ENCODE measurements around the gene ROBO2.

ROBO2 gene

DNA sequence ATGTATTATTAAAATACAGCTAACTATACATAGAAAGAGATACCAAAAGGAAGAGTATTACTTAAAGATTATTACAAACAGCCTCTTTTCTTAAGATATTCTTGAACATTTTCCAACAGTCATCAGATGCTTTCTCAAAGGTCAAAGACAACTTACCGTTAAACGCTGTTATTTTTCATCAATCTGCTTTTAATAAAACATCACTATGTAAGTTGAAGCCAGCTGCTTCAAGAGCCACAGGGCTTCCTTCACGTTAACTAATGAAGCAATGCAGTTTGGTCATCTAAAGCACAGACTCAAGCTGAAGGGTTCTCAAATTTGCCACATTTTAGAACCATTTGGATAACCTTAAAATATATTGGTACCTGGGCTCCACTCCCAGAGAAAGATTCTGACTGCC lies 578.8 kb downstream of the ROBO2 start:
- no peak for DNase-seq (ENCODE audit: low read depth)
- no peak overlapping the region for H3K4me3 ChIP-seq (ENCODE audit: low read length)
- TF ChIP-seq, protein P1, sequence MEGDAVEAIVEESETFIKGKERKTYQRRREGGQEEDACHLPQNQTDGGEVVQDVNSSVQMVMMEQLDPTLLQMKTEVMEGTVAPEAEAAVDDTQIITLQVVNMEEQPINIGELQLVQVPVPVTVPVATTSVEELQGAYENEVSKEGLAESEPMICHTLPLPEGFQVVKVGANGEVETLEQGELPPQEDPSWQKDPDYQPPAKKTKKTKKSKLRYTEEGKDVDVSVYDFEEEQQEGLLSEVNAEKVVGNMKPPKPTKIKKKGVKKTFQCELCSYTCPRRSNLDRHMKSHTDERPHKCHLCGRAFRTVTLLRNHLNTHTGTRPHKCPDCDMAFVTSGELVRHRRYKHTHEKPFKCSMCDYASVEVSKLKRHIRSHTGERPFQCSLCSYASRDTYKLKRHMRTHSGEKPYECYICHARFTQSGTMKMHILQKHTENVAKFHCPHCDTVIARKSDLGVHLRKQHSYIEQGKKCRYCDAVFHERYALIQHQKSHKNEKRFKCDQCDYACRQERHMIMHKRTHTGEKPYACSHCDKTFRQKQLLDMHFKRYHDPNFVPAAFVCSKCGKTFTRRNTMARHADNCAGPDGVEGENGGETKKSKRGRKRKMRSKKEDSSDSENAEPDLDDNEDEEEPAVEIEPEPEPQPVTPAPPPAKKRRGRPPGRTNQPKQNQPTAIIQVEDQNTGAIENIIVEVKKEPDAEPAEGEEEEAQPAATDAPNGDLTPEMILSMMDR (IDR thresholded peaks at IDR 0.05; ENCODE audit: insufficient read depth, low read depth, low read length, missing control alignments) = no peak

DNA sequence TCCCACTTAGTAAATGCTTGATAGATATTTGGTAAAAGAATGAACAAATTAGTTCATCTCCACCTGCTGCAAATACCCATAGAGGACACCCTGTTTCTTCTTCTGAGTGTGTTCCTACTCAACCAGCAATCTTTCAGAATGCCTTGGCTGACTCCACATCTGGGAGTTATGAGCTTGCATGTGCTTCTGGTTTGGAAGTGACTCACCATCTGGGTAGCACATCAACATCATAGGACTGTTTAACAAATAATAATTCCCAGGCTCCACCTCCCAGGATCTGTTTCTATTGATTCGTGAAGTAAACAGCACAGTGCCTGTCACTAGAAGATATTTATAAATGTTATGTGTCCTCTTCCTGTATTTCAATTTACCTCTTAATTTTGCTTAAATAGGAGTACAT lies 580.1 kb downstream of the ROBO2 start:
- TF ChIP-seq, protein P1 (IDR thresholded peaks at IDR 0.05; ENCODE audit: insufficient read depth, low read depth, low read length, missing control alignments) = no peak

DNA sequence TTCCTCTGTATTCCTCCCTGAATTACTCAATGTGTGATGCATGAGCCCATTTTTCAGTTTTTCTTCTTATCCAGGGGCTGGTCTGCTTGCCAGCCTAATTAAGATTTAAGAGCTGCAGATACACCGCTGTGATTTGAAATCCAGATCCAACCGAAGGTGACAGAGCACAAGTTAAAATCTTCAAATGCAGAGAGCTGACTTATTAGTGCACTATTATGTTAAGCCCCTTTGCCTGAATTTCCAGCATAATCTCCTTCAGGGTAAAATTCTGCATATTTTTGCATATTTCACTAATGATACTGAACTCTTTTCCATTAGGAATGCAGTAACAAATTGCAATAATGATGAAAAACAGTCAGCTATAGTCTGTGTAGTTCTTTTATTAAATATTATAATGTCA lies 583.6 kb downstream of the ROBO2 start:
- DNase-seq (ENCODE audit: low read depth) = no peak
- TF ChIP-seq, protein P1 (IDR thresholded peaks at IDR 0.05; ENCODE audit: insufficient read depth, low read depth, low read length, missing control alignments) = no peak
- no peak overlapping the region for H3K4me3 ChIP-seq (ENCODE audit: low read length)

More for the DNA sequence above, 580.1 kb downstream of the ROBO2 start:
- no peak overlapping the region for H3K4me3 ChIP-seq (ENCODE audit: low read length)
- peak; percentile 52 for DNase-seq (ENCODE audit: low read depth)

DNA sequence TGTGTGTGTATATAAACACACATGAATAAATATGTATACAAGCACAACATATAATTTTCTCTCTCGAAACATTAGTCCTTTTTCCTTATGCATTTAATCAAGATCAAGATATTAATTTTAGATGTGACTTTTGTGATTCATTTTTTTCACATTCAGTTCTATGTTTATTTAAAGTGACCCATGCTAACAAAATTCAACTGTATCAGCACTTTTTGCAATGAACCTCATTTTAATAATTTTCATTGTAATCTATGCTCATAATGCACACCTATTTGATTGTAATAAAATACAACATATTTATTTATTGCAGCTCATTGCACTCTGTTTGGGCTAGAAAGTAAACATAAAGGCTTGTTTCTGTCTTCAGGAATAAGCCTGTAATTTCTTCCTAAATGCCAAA lies 586.3 kb downstream of the ROBO2 start:
- H3K4me3 ChIP-seq (ENCODE audit: low read length) = no peak overlapping the region
- TF ChIP-seq, protein P1 (IDR thresholded peaks at IDR 0.05; ENCODE audit: insufficient read depth, low read depth, low read length, missing control alignments) = no peak
- no peak for DNase-seq (ENCODE audit: low read depth)

DNA sequence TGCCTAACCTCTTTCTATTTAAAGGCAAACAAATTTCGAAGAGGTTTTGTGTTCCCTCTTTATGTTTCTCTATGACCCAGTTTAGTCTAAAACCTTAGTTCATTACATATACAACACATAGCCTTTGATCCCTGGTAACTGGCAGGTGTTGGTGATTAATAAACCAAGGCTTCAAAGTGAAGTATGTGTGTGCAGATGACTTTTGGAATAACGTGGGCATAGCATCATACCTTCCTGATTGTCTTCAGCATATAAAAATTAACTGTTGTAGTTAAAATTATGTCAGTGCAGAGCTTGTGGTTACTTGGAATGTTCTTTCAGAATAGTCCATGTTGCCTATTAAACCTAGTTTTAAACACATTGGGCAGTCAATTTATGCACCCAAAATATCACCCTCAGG lies 608.3 kb downstream of the ROBO2 start:
- TF ChIP-seq, protein P1 (IDR thresholded peaks at IDR 0.05; ENCODE audit: insufficient read depth, low read depth, low read length, missing control alignments) = no peak
- no peak for DNase-seq (ENCODE audit: low read depth)
- no peak overlapping the region for H3K4me3 ChIP-seq (ENCODE audit: low read length)

DNA sequence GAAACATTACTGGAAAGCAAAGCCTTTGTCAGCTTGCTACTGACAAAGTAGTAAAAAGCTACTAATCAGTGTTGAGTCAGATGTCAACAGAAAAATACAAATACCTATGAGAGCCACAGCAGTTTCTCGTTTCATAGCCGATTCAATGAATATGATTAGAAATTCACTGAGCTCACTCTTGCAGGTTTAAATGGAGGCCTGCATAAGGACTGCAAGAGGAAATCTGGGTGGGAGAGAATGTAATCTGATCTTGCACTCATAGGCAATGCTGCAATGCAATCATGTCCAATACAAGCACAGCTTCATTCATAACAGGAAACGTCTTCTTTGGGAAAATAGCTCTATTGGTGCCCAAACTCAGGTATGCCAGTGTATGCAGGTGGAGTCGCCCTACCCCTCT lies 608.8 kb downstream of the ROBO2 start:
- no peak overlapping the region for H3K4me3 ChIP-seq (ENCODE audit: low read length)
- TF ChIP-seq, protein P1 (IDR thresholded peaks at IDR 0.05; ENCODE audit: insufficient read depth, low read depth, low read length, missing control alignments) = no peak
- peak; percentile 2 for DNase-seq (ENCODE audit: low read depth)

DNA sequence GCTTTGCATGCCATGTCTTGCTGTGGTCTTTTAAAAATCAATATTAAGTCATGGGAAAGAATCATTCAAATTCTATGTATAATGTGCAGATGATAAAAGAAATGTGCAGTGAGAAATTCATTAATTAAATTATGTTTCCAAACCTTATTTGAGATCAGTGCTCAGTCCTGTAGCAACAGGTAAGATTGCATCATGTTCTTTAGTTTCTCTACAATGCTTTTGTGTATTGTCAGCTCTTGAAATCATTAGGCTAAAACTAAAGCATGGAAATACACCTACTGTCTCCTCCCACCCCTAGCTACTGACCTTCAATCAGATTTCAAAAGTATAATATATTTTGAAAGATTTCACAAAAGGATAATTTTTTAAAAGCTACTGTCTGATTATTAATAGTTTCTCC lies 612.7 kb downstream of the ROBO2 start:
- no peak overlapping the region for H3K4me3 ChIP-seq (ENCODE audit: low read length)
- DNase-seq (ENCODE audit: low read depth) = peak; percentile 29
- TF ChIP-seq, protein P1 (IDR thresholded peaks at IDR 0.05; ENCODE audit: insufficient read depth, low read depth, low read length, missing control alignments) = no peak
